ENCODE results near the gene DCBLD1.
"Not testable (repeated sequence)": the region's sequence is repeated elsewhere in the genome, so short reads cannot be mapped to it uniquely, and the experiment has no call there.

The DCBLD1 gene

DNA sequence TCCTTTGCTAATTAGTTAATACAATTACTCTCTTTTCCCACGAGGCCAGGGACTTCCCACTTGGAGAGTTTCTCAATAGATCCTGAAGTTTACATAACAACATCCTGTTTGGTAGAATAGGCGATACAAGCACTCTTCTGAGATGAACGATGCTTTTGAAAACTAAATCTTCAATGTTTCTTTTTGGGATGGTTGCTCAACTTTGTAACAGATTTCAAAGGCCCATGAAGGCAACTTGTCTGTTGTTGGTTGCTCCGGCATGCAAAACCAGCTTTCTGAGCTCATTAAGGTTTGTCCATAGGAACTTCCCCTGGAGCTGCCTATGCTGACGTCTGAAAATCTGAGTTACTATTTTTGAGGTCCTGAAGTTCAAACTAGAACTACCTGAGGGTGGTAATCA, 30.8 kb upstream of the DCBLD1 start:
- no peaks in the 10 kb centered on the region for H3K36me3 ChIP-seq (ENCODE audit: control insufficient read depth, insufficient read depth, low read length)
- no peaks in the 10 kb centered on the region for H3K9me3 ChIP-seq (ENCODE audit: control insufficient read depth, low read length)
- peaks cover 30% of the 10 kb centered on the region for H3K4me1 ChIP-seq (ENCODE audit: control insufficient read depth, insufficient read depth, low read length, poor library complexity, severe bottlenecking)
- no peak overlapping the region for H3K27ac ChIP-seq (ENCODE audit: low read depth, low read length, severe bottlenecking)
- H3K4me3 ChIP-seq (ENCODE audit: extremely low read depth, insufficient read depth, low read length, poor library complexity, severe bottlenecking), result no peak overlapping the region
- 77 to 83% methylated on average over 4 of the region's 5 CpGs for WGBS, 2 experiments (ENCODE audit: insufficient coverage in 2 of 2)

- Histone ChIP-seq H3K27ac (ENCODE audit: low read depth, low read length, severe bottlenecking) (no peak overlapping the region), H3K4me1 (ENCODE audit: control insufficient read depth, insufficient read depth, low read length, poor library complexity, severe bottlenecking) (peaks cover under 1% of the 10 kb centered on the region), H3K4me3 (ENCODE audit: extremely low read depth, insufficient read depth, low read length, poor library complexity, severe bottlenecking) (no peak overlapping the region), H3K9me3 (ENCODE audit: control insufficient read depth, low read length) (no peaks in the 10 kb centered on the region), H3K36me3 (ENCODE audit: control insufficient read depth, insufficient read depth, low read length) (no peaks in the 10 kb centered on the region)
- no CpG with 5 or more reads among the region's 1 CpG for WGBS, 2 experiments (ENCODE audit: insufficient coverage in 2 of 2)
Observed at GRCh38 chr6:117456250-117456649, 26.2 kb upstream of the DCBLD1 start.

DNA sequence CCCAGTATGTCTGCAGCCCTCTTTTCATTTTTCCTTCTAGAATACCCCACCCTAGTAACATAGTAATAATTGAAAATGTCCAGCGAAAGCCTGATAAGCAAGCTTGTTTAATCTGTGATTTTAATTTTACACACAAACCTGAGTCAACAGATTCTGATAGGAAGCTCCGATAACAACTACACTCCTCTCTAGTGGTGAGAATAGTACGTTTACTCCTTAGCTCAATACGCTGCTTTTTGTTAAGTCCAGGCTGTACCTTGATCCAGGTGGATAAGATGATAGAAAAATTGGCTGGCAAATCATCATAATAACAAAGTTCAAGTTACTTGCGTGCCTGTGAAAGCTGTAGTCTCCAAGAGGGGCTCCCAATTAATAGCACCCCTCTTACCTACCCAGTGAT, 25.5 kb upstream of the DCBLD1 start:
- H3K36me3 ChIP-seq (ENCODE audit: control insufficient read depth, insufficient read depth, low read length), result no peaks in the 10 kb centered on the region
- H3K4me1 ChIP-seq (ENCODE audit: control insufficient read depth, insufficient read depth, low read length, poor library complexity, severe bottlenecking), result no peaks in the 10 kb centered on the region
- no peaks in the 10 kb centered on the region for H3K9me3 ChIP-seq (ENCODE audit: control insufficient read depth, low read length)
- no peak overlapping the region for H3K4me3 ChIP-seq (ENCODE audit: extremely low read depth, insufficient read depth, low read length, poor library complexity, severe bottlenecking)
- H3K27ac ChIP-seq (ENCODE audit: low read depth, low read length, severe bottlenecking), result no peak overlapping the region
- WGBS, 2 experiments (ENCODE audit: insufficient coverage in 2 of 2), result no CpG with 5 or more reads among the region's 5 CpGs

- WGBS, 2 experiments (ENCODE audit: insufficient coverage in 2 of 2), result no CpG with 5 or more reads among the region's 2 CpGs
- H3K27ac ChIP-seq (ENCODE audit: low read depth, low read length, severe bottlenecking), result no peak overlapping the region
- no peaks in the 10 kb centered on the region for H3K36me3 ChIP-seq (ENCODE audit: control insufficient read depth, insufficient read depth, low read length)
Observed at GRCh38 chr6:117459204-117459944, 23.1 kb upstream of the DCBLD1 start.

DNA sequence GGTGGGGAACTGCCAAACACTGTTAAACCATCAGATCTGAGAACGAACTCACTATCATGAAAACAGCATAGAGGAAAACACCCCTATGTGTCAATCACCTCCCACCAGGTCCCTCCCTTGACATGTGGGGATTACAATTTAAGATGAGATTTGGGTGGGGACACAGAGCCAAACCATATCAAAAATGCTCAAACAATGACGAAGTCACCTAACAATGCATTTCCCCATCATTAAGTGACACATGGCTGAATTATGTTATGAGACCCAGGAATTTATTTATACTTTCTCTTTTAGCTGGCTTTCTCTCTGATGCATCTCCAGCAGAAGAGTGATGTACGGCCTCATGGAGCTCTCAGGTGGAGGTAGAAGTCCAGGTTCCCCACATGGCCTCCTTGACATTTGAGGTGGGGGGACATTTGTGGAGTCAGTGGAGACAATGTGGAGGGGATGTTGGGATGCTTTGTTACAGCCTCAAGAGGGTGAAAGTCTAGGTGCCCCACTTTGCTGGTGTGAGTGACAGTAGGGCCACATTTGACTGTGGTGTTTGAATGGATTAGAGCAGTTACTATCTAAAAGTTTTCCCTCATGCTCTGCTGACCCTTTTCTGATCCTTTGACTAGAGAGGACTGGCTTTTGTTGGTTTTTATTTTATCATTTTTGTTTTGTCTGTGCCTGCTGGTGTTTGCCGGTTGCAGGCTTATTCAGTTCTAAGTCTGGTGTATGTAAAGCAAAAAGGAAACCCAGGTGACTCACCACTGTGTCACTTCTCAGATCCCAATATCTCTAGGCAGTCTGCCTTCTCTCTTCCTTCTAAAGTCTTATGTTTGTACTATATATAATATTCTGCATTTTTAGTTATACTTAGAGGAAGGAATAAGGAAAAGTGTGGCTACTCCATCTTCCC, 18.5 kb upstream of the DCBLD1 start:
- H3K9me3 ChIP-seq (ENCODE audit: control insufficient read depth, low read length), result no peaks in the 10 kb centered on the region
- peak overlapping the region; percentile 37 for H3K27ac ChIP-seq (ENCODE audit: low read depth, low read length, severe bottlenecking)
- H3K4me3 ChIP-seq (ENCODE audit: extremely low read depth, insufficient read depth, low read length, poor library complexity, severe bottlenecking), result no peak overlapping the region
- H3K4me1 ChIP-seq (ENCODE audit: control insufficient read depth, insufficient read depth, low read length, poor library complexity, severe bottlenecking), result peaks cover 11% of the 10 kb centered on the region
- H3K36me3 ChIP-seq (ENCODE audit: control insufficient read depth, insufficient read depth, low read length), result no peaks in the 10 kb centered on the region
- WGBS, 2 experiments (ENCODE audit: insufficient coverage in 2 of 2), result 75 to 100% methylated on average over 1 of the region's 4 CpGs

More at GRCh38 chr6:117459204-117459944, 23.1 kb upstream of the DCBLD1 start:
- Histone ChIP-seq H3K4me1 (ENCODE audit: control insufficient read depth, insufficient read depth, low read length, poor library complexity, severe bottlenecking) (peaks cover 4% of the 10 kb centered on the region), H3K4me3 (ENCODE audit: extremely low read depth, insufficient read depth, low read length, poor library complexity, severe bottlenecking) (no peak overlapping the region), H3K9me3 (ENCODE audit: control insufficient read depth, low read length) (no peaks in the 10 kb centered on the region)

DNA sequence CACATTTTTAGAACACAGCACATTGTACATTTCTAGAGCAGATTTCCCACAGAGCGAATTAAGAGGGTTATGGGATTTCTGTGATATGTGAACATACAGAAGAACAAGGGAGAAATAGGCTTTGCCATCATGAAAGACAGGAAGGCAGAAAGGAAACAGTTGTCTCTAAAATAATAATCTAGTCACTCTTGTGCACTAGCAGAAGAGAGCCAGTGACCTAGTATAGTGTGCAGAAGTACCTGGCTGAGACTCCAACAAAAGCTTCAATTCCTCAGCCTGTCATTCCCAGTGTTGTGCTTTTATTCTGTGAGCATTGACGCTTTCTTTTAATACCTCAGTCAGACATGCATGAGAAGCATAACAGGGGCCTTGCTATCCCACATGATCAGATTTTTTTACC, 17.8 kb upstream of the DCBLD1 start:
- Histone ChIP-seq H3K27ac (ENCODE audit: low read depth, low read length, severe bottlenecking) (no peak overlapping the region), H3K36me3 (ENCODE audit: control insufficient read depth, insufficient read depth, low read length) (no peaks in the 10 kb centered on the region), H3K4me3 (ENCODE audit: extremely low read depth, insufficient read depth, low read length, poor library complexity, severe bottlenecking) (no peak overlapping the region), H3K4me1 (ENCODE audit: control insufficient read depth, insufficient read depth, low read length, poor library complexity, severe bottlenecking) (peaks cover 11% of the 10 kb centered on the region), H3K9me3 (ENCODE audit: control insufficient read depth, low read length) (no peaks in the 10 kb centered on the region)
- 43 to 56% methylated on average over 1 of the region's 2 CpGs for WGBS, 2 experiments (ENCODE audit: insufficient coverage in 2 of 2)

- 33 to 36% methylated on average over 1 of the region's 1 CpG for WGBS, 2 experiments (ENCODE audit: insufficient coverage in 2 of 2)
- no peak overlapping the region for H3K27ac ChIP-seq (ENCODE audit: low read depth, low read length, severe bottlenecking)
Observed at GRCh38 chr6:117465691-117466090, 16.8 kb upstream of the DCBLD1 start.

GRCh38 chr6:117467876-117468275, 14.6 kb upstream of the DCBLD1 start:
- H3K36me3 ChIP-seq (ENCODE audit: control insufficient read depth, insufficient read depth, low read length), result no peaks in the 10 kb centered on the region
- no peaks in the 10 kb centered on the region for H3K9me3 ChIP-seq (ENCODE audit: control insufficient read depth, low read length)
- H3K27ac ChIP-seq (ENCODE audit: low read depth, low read length, severe bottlenecking), result no peak overlapping the region
- H3K4me1 ChIP-seq (ENCODE audit: control insufficient read depth, insufficient read depth, low read length, poor library complexity, severe bottlenecking), result peaks cover 11% of the 10 kb centered on the region
- H3K4me3 ChIP-seq (ENCODE audit: extremely low read depth, insufficient read depth, low read length, poor library complexity, severe bottlenecking), result no peak overlapping the region
- 86 to 100% methylated on average over 1 to 3 of the region's 4 CpGs for WGBS, 2 experiments (ENCODE audit: insufficient coverage in 2 of 2)

More at GRCh38 chr6:117465691-117466090, 16.8 kb upstream of the DCBLD1 start:
- Histone ChIP-seq H3K36me3 (ENCODE audit: control insufficient read depth, insufficient read depth, low read length) (no peaks in the 10 kb centered on the region), H3K4me3 (ENCODE audit: extremely low read depth, insufficient read depth, low read length, poor library complexity, severe bottlenecking) (no peak overlapping the region), H3K9me3 (ENCODE audit: control insufficient read depth, low read length) (no peaks in the 10 kb centered on the region), H3K4me1 (ENCODE audit: control insufficient read depth, insufficient read depth, low read length, poor library complexity, severe bottlenecking) (peaks cover 11% of the 10 kb centered on the region)

DNA sequence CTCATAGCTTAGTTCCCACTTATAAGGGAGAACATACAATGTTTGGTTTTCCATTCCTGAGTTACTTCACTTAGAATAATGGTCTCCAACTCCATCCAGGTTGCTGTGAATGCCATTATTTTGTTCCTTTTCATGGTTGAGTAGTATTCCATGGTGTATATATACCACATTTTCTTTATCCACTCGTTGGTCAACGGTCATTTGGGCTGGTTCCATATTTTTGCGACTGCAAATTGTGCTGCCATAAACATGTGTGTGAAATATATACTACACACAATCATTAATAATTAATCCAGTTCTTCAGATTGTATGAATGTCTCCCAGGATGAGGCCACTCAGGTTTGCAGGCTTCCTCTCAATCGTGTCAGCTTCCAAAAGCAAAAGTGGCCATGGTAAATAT, 13.9 kb upstream of the DCBLD1 start:
- not testable (repeated sequence) for H3K9me3 ChIP-seq (ENCODE audit: control insufficient read depth, low read length); H3K4me3 ChIP-seq (ENCODE audit: extremely low read depth, insufficient read depth, low read length, poor library complexity, severe bottlenecking); H3K36me3 ChIP-seq (ENCODE audit: control insufficient read depth, insufficient read depth, low read length); H3K27ac ChIP-seq (ENCODE audit: low read depth, low read length, severe bottlenecking)
- H3K4me1 ChIP-seq (ENCODE audit: control insufficient read depth, insufficient read depth, low read length, poor library complexity, severe bottlenecking), result peaks cover 11% of the 10 kb centered on the region
- 71 to 86% methylated on average over 1 of the region's 4 CpGs for WGBS, 2 experiments (ENCODE audit: insufficient coverage in 2 of 2)

- H3K36me3 ChIP-seq (ENCODE audit: control insufficient read depth, insufficient read depth, low read length), result no peaks in the 10 kb centered on the region
- H3K27ac ChIP-seq (ENCODE audit: low read depth, low read length, severe bottlenecking), result no peak overlapping the region
- no peak overlapping the region for H3K4me3 ChIP-seq (ENCODE audit: extremely low read depth, insufficient read depth, low read length, poor library complexity, severe bottlenecking)
- no peaks in the 10 kb centered on the region for H3K9me3 ChIP-seq (ENCODE audit: control insufficient read depth, low read length)
- H3K4me1 ChIP-seq (ENCODE audit: control insufficient read depth, insufficient read depth, low read length, poor library complexity, severe bottlenecking), result peaks cover 7% of the 10 kb centered on the region
- WGBS, 2 experiments (ENCODE audit: insufficient coverage in 2 of 2), result 84 to 92% methylated on average over 2 of the region's 4 CpGs
Observed at GRCh38 chr6:117469356-117469755, 13.1 kb upstream of the DCBLD1 start.

DNA sequence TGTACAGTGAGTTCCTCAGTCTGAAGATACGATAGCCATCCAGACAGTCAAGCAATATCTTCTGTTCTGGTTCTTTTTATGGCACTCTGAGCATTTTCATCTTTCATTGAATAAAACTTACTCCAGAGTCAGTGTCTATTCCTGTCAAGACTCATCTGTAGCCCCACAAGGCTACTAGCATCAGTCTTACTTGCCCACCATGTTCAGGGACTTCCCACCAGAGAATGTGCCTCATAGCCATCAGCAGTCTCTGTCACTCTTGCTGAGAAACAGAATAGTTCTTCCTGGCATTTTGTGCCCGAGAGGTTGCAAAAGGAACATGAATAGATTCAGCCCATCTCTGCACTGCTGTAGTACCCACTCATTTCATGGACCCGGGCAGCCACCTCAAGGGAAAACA, 12.7 kb upstream of the DCBLD1 start:
- Histone ChIP-seq H3K27ac (ENCODE audit: low read depth, low read length, severe bottlenecking) (no peak overlapping the region), H3K4me3 (ENCODE audit: extremely low read depth, insufficient read depth, low read length, poor library complexity, severe bottlenecking) (no peak overlapping the region), H3K4me1 (ENCODE audit: control insufficient read depth, insufficient read depth, low read length, poor library complexity, severe bottlenecking) (peaks cover 4% of the 10 kb centered on the region), H3K9me3 (ENCODE audit: control insufficient read depth, low read length) (no peaks in the 10 kb centered on the region), H3K36me3 (ENCODE audit: control insufficient read depth, insufficient read depth, low read length) (no peaks in the 10 kb centered on the region)
- WGBS, 2 experiments (ENCODE audit: insufficient coverage in 2 of 2), result 93 to 94% methylated on average over 3 of the region's 3 CpGs
